A549 (cell line): Measurements from ENCODE around the gene IPO4. TPM values are rescaled to one million over a fixed set of nuclear protein-coding genes. Genes with fewer than 3 reads are reported as not detected.

Experiments used
- ATAC-seq, 2 experiments: fragments of 200-7000 bp in 1 of 2; fragments of >200 bp in 1 of 2; cut with Nextera tagmentation in 1 of 2; cut with Tn5 transposase in 1 of 2; 3 replicates each; pipeline versions ENCODE4 v1.8.0 to v1.9.1; 2018 to 2020; ENCODE audit warnings: mild to moderate bottlenecking in 1 of 2, moderate library complexity in 1 of 2
- CTCF ChIA-PET: fragments of 300-600 bp; sonication (Branson Sonifier 250); formaldehyde crosslinking; extraction: SDS; loops from one replicate; lab custom pipeline; 2021; ENCODE audit warnings: antibody characterized with exemption, inconsistent platforms; lab: Yijun Ruan, JAX
- POLR2A ChIA-PET: fragments of 350-600 bp; formaldehyde crosslinking; extraction: SDS; loops from one replicate; lab custom pipeline; 2021; ENCODE audit warnings: antibody characterized with exemption, inconsistent platforms; lab: Yijun Ruan, JAX
- DNase-seq, 2 experiments: peaks; one replicate each; pipeline versions ENCODE4 v3.0.0 to v3.0.0-alpha.2; 2011 to 2016; ENCODE audit warnings: low read depth in 1 of 2, low spot score in 1 of 2
- FAIRE-seq: peaks from 2 replicates; lab custom pipeline; 2011; peaks lifted over from hg19 to GRCh38; lab: Jason Lieb, UNC
- H3K27ac ChIP-seq, 2 experiments: fragments of >200 bp; sonication (Bioruptor Twin); formaldehyde crosslinking; 3 replicates each; pipeline ENCODE4 v1.5.1; 2016 to 2017
- H3K4me1 ChIP-seq: fragments of >200 bp; sonication (Bioruptor Twin); formaldehyde crosslinking; 3 replicates; pipeline ENCODE4 v1.6.1; 2016
- H3K4me2 ChIP-seq: fragments of >200 bp; sonication (Bioruptor Twin); formaldehyde crosslinking; 3 replicates; pipeline ENCODE4 v1.6.1; 2016
- H3K4me3 ChIP-seq: fragments of >200 bp; sonication (Bioruptor Twin); formaldehyde crosslinking; 3 replicates; pipeline ENCODE4 v1.5.1; 2016
- H3K9me3 ChIP-seq: fragments of >200 bp; sonication (Bioruptor Twin); formaldehyde crosslinking; 3 replicates; pipeline ENCODE4 v1.6.1; 2016
- ATOH8 ChIP-seq: fragments of 250-450 bp; sonication (Bioruptor Pico); IDR thresholded peaks from 2 replicates; pipeline ENCODE4 v1.5.0; 2020; ENCODE audit warnings: low read depth, mild to moderate bottlenecking, moderate library complexity
- BHLHE40 ChIP-seq: IDR thresholded peaks from 2 replicates; pipeline ENCODE4 v1.6.1; 2012; ENCODE audit warnings: low read depth, low read length, inconsistent platforms
- CHD2 ChIP-seq: fragments of 150-350 bp; IDR thresholded peaks from 2 replicates; pipeline ENCODE4 v1.6.1; 2014; ENCODE audit warnings: low read length; ENCODE audit not compliant: partially characterized antibody
- E2F6 ChIP-seq: IDR thresholded peaks from 2 replicates; pipeline ENCODE4 v1.6.1; 2012; ENCODE audit warnings: low read depth, borderline replicate concordance
- EHMT2 ChIP-seq: fragments of 200-600 bp; sonication (generic); IDR thresholded peaks from 2 replicates; pipeline ENCODE4 v1.6.1; 2016; ENCODE audit warnings: antibody characterized with exemption, low read depth, mild to moderate bottlenecking, moderate library complexity
- FOSB ChIP-seq: fragments of 250-450 bp; sonication (Bioruptor Pico); IDR thresholded peaks from 2 replicates; pipeline ENCODE4 v1.5.0; 2020; ENCODE audit warnings: mild to moderate bottlenecking, moderate library complexity
- FOSL2 ChIP-seq, 2 experiments: fragments of 450-650 bp in 1 of 2; fragments of >200 bp in 1 of 2; sonication (Bioruptor Twin) in 1 of 2; formaldehyde crosslinking; IDR thresholded peaks; 2 replicates each; pipeline versions ENCODE4 v1.5.0 to v1.6.1; 2016 to 2020; ENCODE audit warnings: mild to moderate bottlenecking in 1 of 2, moderate library complexity in 1 of 2
- HEYL ChIP-seq: fragments of 250-450 bp; sonication (Bioruptor Pico); IDR thresholded peaks from 2 replicates; pipeline ENCODE4 v1.8.0; 2021; ENCODE audit warnings: mild to moderate bottlenecking, moderate library complexity
- HMGXB4 ChIP-seq: fragments of 250-450 bp; sonication (Bioruptor Pico); IDR thresholded peaks from 2 replicates; pipeline ENCODE4 v1.5.0; 2021; ENCODE audit warnings: mild to moderate bottlenecking, moderate library complexity, borderline replicate concordance
- HOXA7 ChIP-seq: fragments of 250-450 bp; sonication (Bioruptor Pico); IDR thresholded peaks from 2 replicates; pipeline ENCODE4 v1.5.0; 2020; ENCODE audit warnings: mild to moderate bottlenecking, moderate library complexity
- HOXB13 ChIP-seq: fragments of 250-450 bp; sonication (Bioruptor Pico); IDR thresholded peaks from 2 replicates; pipeline ENCODE4 v1.5.0; 2020; ENCODE audit warnings: low read depth, mild to moderate bottlenecking, moderate library complexity
- HOXB5 ChIP-seq: fragments of 250-450 bp; sonication (Bioruptor Pico); IDR thresholded peaks from 2 replicates; pipeline ENCODE4 v1.5.0; 2020; ENCODE audit warnings: mild to moderate bottlenecking, moderate library complexity
- KDM1A ChIP-seq: fragments of 200-600 bp; sonication (generic); IDR thresholded peaks from 2 replicates; pipeline ENCODE4 v1.6.1; 2016; ENCODE audit warnings: low read depth, mild to moderate bottlenecking
- MAZ ChIP-seq: fragments of 150-350 bp; IDR thresholded peaks from 2 replicates; pipeline ENCODE4 v1.6.1; 2014; ENCODE audit warnings: antibody characterized with exemption, low read depth, low read length, borderline replicate concordance
- NFE2L2 ChIP-seq: fragments of 150-350 bp; conservative IDR thresholded peaks from 2 replicates; pipeline ENCODE4 v1.6.1; 2014; ENCODE audit warnings: low read length
- PHF8 ChIP-seq: fragments of 200-600 bp; sonication (generic); IDR thresholded peaks from 2 replicates; pipeline ENCODE4 v1.6.1; 2016; ENCODE audit warnings: low read depth, mild to moderate bottlenecking, antibody characterized with exemption, moderate library complexity, borderline replicate concordance
- POLR2A ChIP-seq: IDR thresholded peaks from 2 replicates; pipeline ENCODE4 v1.6.1; 2012; ENCODE audit warnings: mild to moderate bottlenecking, low read length
- POLR2AphosphoS2 ChIP-seq: conservative IDR thresholded peaks from 2 replicates; pipeline ENCODE4 v1.6.1; 2012; ENCODE audit warnings: low read length, improper control_type of control experiment, inconsistent platforms
- RAD21 ChIP-seq, 2 experiments: fragments of >200 bp in 1 of 2; sonication (Bioruptor Twin) in 1 of 2; formaldehyde crosslinking in 1 of 2; IDR thresholded peaks in 1 of 2; conservative IDR thresholded peaks in 1 of 2; 2 replicates in 1 of 2; 3 replicates in 1 of 2; pipeline ENCODE4 v1.6.1; 2012 to 2018; ENCODE audit warnings: inconsistent platforms in 1 of 2
- RNF2 ChIP-seq: fragments of 200-600 bp; sonication (generic); IDR thresholded peaks from 2 replicates; pipeline ENCODE4 v1.6.1; 2016; ENCODE audit warnings: low read depth, mild to moderate bottlenecking, antibody characterized with exemption, moderate library complexity, borderline replicate concordance
- SMC3 ChIP-seq: fragments of >200 bp; sonication (Bioruptor Twin); formaldehyde crosslinking; IDR thresholded peaks from 3 replicates; pipeline ENCODE4 v1.6.1; 2018; ENCODE audit warnings: inconsistent platforms
- TP53 ChIP-seq: fragments of 250-450 bp; sonication (Bioruptor Pico); IDR thresholded peaks from 2 replicates; pipeline ENCODE4 v1.5.0; 2021; ENCODE audit warnings: mild to moderate bottlenecking, moderate library complexity
- ZSCAN20 ChIP-seq: fragments of 250-450 bp; sonication (Bioruptor Pico); IDR thresholded peaks from 2 replicates; pipeline ENCODE4 v1.8.0; 2022; ENCODE audit warnings: mild to moderate bottlenecking, moderate library complexity
- WGBS: methylation state at CpG from one replicate; pipeline ENCODE4 v1.1.6; 2017; ENCODE audit errors: missing lambda C conversion rate; 5-methylcytosine and 5-hydroxymethylcytosine counted together
- polyA plus RNA-seq, 4 experiments: library from polyadenylated mRNA; depleted of rRNA in 3 of 4; stranded (reverse); fragments of >200 nt; fragmentation: RNase III in 1 of 4; extraction: RNeasy Plus Mini Kit Qiagen cat#74134 plus additional on column Dnase treatment in 1 of 4; gene quantifications; 2 replicates in 3 of 4; 3 replicates in 1 of 4; pipeline ENCODE4 v1.2.3, GENCODE V29; 2011 to 2017
- TF ChIP-seq, protein P1 (sequence below): IDR thresholded peaks from 2 replicates; pipeline ENCODE4 v1.6.1; 2012
- TF ChIP-seq, protein P2 (sequence below): fragments of 150-350 bp; IDR thresholded peaks from 2 replicates; pipeline ENCODE4 v1.6.1; 2014; ENCODE audit warnings: low read depth, mild to moderate bottlenecking, low read length

The IPO4 gene
- polyA plus RNA-seq, 2 of the 4 experiments (the other 2 are of a cell fraction) = 37.1 to 91.7 TPM

DNA sequence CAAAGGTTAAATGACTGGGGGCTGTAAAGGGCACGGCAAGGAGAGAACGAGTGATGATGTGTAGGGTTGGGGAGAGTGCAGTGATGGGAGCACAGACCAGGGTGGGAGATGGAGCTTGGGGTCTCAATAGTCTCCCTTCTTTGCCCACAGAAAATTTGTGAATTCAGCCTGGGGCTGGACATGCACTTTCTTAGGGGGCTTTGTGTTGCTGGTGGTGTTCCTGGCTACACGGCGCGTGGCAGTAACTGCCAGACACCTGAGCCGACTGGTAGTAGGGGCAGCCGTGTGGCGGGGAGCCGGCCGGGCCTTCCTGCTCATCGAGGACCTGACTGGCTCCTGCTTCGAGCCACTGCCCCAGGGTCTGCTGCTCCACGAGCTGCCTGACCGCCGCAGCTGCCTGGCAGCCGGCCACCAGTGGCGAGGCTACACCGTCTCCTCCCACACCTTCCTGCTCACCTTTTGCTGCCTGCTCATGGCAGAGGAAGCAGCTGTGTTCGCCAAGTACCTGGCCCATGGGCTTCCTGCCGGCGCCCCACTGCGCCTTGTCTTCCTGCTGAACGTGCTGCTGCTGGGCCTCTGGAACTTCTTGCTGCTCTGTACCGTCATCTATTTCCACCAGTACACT, 56.4 kb downstream of the IPO4 start:
- Histone ChIP-seq H3K27ac (no peak overlapping the region), H3K4me1 (peaks cover 11% of the 10 kb centered on the region; the same call in 2 of the 3 replicates), H3K9me3 (no peaks in the 10 kb centered on the region), H3K4me2 (no peak overlapping the region), H3K4me3 (no peak overlapping the region)
- ATAC-seq (no peak), DNase-seq (no peak), FAIRE-seq (no peak)
- 92% methylated on average over 13 of the region's 24 CpGs for WGBS
- CTCF ChIA-PET = interaction anchor here (1.3 to 2.4 kb wide), 4 partner anchors 11 to 574 kb away, joined by 3 to 8 read pairs (median 4); partner anchors contain the start of gene NRL
- no peak for TF ChIP-seq KDM1A
- no peak for TF ChIP-seq NFE2L2
- TF ChIP-seq PHF8 = no peak
- no peak for TF ChIP-seq TP53 (CRISPR knock-in tag)
- no peak for TF ChIP-seq HOXA7 (CRISPR knock-in tag)
- no peak for TF ChIP-seq POLR2AphosphoS2
- no peak for TF ChIP-seq ATOH8 (CRISPR knock-in tag)
- TF ChIP-seq EHMT2 = no peak
- no peak for TF ChIP-seq HMGXB4 (CRISPR knock-in tag)
- no peak for TF ChIP-seq FOSL2 (IDR thresholded peaks at IDR 0.05)
- TF ChIP-seq FOSL2 (CRISPR knock-in tag; IDR thresholded peaks at IDR 0.05) = no peak
- no peak for TF ChIP-seq RAD21 (conservative IDR thresholded peaks at IDR 0.05 in 1 of 2, IDR thresholded peaks at IDR 0.05 in 1 of 2)
- TF ChIP-seq HEYL (CRISPR knock-in tag) = no peak
- TF ChIP-seq RNF2 = no peak
- no peak for TF ChIP-seq MAZ
- TF ChIP-seq, protein P1, sequence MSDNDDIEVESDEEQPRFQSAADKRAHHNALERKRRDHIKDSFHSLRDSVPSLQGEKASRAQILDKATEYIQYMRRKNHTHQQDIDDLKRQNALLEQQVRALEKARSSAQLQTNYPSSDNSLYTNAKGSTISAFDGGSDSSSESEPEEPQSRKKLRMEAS = no peak
- TF ChIP-seq FOSB (CRISPR knock-in tag) = no peak
- TF ChIP-seq POLR2A = no peak
- no peak for TF ChIP-seq E2F6
- no peak for TF ChIP-seq HOXB5
- TF ChIP-seq, all 56 proteins: peak for 0
- POLR2A ChIA-PET = interaction anchor here (1.7 kb wide), 1 partner anchor 9 kb away, joined by 4 read pairs; the partner anchor contains the start of gene EMC9

DNA sequence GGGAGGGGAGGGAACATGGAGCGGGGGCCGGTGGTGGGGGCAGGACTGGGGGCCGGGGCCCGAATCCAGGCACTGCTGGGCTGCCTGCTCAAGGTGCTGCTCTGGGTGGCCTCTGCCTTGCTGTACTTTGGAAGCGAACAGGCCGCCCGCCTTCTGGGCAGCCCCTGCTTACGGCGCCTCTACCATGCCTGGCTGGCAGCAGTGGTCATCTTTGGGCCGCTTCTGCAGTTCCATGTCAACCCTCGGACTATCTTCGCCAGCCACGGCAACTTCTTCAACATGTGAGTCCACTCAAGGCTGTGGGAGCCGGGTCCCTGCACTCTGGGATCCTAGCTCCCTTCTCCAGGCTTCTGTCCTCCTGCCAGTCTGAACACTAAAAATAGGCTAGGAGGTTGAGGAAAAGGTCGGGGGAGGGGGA, 57.1 kb downstream of the IPO4 start:
- no peak for TF ChIP-seq CHD2
- no peak for TF ChIP-seq ZSCAN20
- TF ChIP-seq, protein P2, sequence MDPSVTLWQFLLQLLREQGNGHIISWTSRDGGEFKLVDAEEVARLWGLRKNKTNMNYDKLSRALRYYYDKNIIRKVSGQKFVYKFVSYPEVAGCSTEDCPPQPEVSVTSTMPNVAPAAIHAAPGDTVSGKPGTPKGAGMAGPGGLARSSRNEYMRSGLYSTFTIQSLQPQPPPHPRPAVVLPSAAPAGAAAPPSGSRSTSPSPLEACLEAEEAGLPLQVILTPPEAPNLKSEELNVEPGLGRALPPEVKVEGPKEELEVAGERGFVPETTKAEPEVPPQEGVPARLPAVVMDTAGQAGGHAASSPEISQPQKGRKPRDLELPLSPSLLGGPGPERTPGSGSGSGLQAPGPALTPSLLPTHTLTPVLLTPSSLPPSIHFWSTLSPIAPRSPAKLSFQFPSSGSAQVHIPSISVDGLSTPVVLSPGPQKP = no peak
- no peak for TF ChIP-seq HOXA7 (CRISPR knock-in tag)
- no peak for TF ChIP-seq HOXB13 (CRISPR knock-in tag)
- no peak for TF ChIP-seq SMC3
- TF ChIP-seq BHLHE40 = no peak
- TF ChIP-seq, all 56 proteins: peak for 0
- Histone ChIP-seq H3K4me3 (no peak overlapping the region), H3K27ac (no peak overlapping the region), H3K9me3 (no peaks in the 10 kb centered on the region), H3K4me2 (no peak overlapping the region), H3K4me1 (peaks cover 5% of the 10 kb centered on the region; the same call in 2 of the 3 replicates)
- POLR2A ChIA-PET = no interaction called here
- DNase-seq (no peak), FAIRE-seq (no peak), ATAC-seq (no peak)
- CTCF ChIA-PET = interaction anchor here (1.3 to 2.4 kb wide), 3 partner anchors 10 to 23 kb away, joined by 4 to 8 read pairs (median 5); partner anchors contain the start of gene NRL
- 82% methylated on average over 10 of the region's 15 CpGs for WGBS
